Measurements from ENCODE around the gene BDH1. TPM values are rescaled to one million over a fixed set of nuclear protein-coding genes. Genes with fewer than 3 reads are reported as not detected.
"Not testable (repeated sequence)": the region's sequence is repeated elsewhere in the genome, so short reads cannot be mapped to it uniquely, and the experiment has no call there.

BDH1 gene
- total RNA-seq, 2 donors from 2014 or later = 2.3 to 9.1 TPM

DNA sequence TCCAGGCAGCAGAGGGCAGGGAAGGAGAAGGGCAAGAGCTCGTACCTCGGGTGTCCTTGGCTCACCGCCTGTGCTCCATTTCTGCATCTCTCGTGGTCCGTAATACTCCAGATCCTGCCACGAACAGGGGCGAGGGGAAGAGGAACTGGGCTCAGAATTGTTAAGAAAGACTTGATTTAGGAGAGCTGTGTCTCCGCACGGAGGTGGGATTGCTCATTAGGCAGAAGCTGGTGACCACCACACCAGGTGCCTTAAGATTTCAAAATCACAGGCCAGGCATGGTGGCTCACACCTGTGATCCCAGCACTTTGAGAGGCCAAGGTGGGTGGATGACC, 37.2 kb upstream of the BDH1 start:
- ATAC-seq = no peak
- WGBS, 2 donors = 83 to 86% methylated on average over 9 of the region's 9 CpGs
- intact Hi-C loops (cut with DNase I) = no loop called here
- H3K4me1 ChIP-seq = peaks cover 10% of the 10 kb centered on the region
- no peaks in the 10 kb centered on the region for H3K27me3 ChIP-seq
- no peak overlapping the region for H3K27ac ChIP-seq
- no peaks in the 10 kb centered on the region for H3K9me3 ChIP-seq
- no peaks in the 10 kb centered on the region for H3K36me3 ChIP-seq (replicated peaks in 1 of 2; ENCODE audit: insufficient read depth in 1 of 2, low read depth in 2 of 2)
- DNase-seq = no peak
- TF ChIP-seq CTCF (IDR thresholded peaks at IDR 0.05) (no peak), POLR2A (IDR thresholded peaks at IDR 0.05) (no peak)
- no peak overlapping the region for H3K4me3 ChIP-seq

- H3K27me3 ChIP-seq = no peaks in the 10 kb centered on the region
- ATAC-seq (no peak), DNase-seq (no peak)
- TF ChIP-seq POLR2A (IDR thresholded peaks at IDR 0.05) (no peak), CTCF (IDR thresholded peaks at IDR 0.05) (no peak)
- WGBS, 2 donors = 79 to 85% methylated on average over 18 of the region's 18 CpGs
- H3K36me3 ChIP-seq (replicated peaks in 1 of 2; ENCODE audit: insufficient read depth in 1 of 2, low read depth in 2 of 2) = no peaks in the 10 kb centered on the region
- H3K9me3 ChIP-seq = no peaks in the 10 kb centered on the region
- no peak overlapping the region for H3K27ac ChIP-seq
- intact Hi-C loops (cut with DNase I) = no loop called here
- H3K4me1 ChIP-seq = peaks cover 10% of the 10 kb centered on the region
- no peak overlapping the region for H3K4me3 ChIP-seq
Measured at GRCh38 chr3:197592361-197593045, 36.7 kb upstream of the BDH1 start.

DNA sequence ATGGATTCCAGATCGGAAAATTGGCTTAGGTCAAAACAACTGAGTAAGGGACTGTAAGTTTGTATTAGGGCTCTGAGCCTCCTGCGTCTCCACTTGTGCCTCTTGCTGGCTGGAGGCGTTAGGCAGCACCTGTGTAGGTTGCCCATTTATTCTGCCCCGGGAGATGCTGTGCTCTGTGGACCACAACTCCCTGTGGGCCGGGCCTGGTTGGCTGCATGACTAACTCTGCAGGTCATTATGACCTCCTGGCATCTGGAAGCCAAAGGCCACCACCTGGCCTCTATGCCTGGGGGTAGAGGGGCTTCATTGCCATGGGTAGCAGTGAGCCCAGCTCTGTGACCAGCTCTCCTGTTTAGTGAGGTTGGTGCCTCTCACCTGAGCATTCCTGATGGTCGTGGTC, 36.0 kb upstream of the BDH1 start:
- TF ChIP-seq CTCF (IDR thresholded peaks at IDR 0.05) = no peak
- TF ChIP-seq POLR2A (IDR thresholded peaks at IDR 0.05) = no peak
- Histone ChIP-seq H3K9me3 (no peaks in the 10 kb centered on the region), H3K4me1 (peaks cover 10% of the 10 kb centered on the region), H3K27me3 (no peaks in the 10 kb centered on the region), H3K27ac (no peak overlapping the region), H3K36me3 (replicated peaks in 1 of 2; ENCODE audit: insufficient read depth in 1 of 2, low read depth in 2 of 2) (no peaks in the 10 kb centered on the region), H3K4me3 (no peak overlapping the region)
- DNase-seq (no peak), ATAC-seq (no peak)
- intact Hi-C loops (cut with DNase I) = no loop called here
- 87 to 100% methylated on average over 2 to 6 of the region's 6 CpGs for WGBS, 2 donors

DNA sequence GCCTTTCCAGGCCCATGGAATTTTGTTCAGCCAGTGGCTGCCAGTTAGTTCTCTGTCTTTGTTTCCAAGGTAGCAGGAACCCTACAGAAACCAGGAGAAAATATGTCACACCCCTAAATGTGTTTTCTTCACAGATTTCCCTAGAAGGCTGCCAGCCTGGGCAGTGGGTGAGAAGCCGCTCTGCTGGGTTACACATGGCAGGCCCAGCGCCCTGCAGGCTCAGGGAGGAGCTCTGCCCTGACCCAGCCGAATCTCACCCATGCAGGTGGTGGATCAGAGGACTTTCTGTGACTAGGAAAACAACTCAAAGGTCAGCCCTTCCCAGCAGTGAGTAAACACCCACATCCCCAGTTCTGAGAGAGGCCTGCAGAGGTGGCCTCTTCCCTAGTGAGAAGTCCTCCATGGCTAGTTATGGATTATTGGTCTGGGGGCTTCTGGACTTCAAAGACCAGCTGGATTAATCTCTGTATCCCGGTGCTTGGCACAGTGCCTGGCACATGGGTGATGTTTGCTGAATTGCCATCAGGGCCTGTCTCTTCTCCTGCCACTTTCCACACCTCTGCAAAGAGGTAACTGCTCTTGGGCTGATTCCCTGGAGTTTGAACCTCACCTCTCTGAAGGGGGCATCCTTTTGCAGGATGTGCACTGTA, 34.7 kb upstream of the BDH1 start:
- Histone ChIP-seq H3K9me3 (no peaks in the 10 kb centered on the region), H3K36me3 (replicated peaks in 1 of 2; ENCODE audit: insufficient read depth in 1 of 2, low read depth in 2 of 2) (no peaks in the 10 kb centered on the region), H3K4me1 (peaks cover 10% of the 10 kb centered on the region), H3K27ac (peak overlapping the region in 3 of 4 donors; percentile 49 to 72 (median 58)), H3K4me3 (no peak overlapping the region), H3K27me3 (no peaks in the 10 kb centered on the region)
- intact Hi-C loops (cut with DNase I) = no loop called here
- DNase-seq = peak; percentile 46 to 75 (median 70)
- ATAC-seq = peak; percentile 82
- WGBS, 2 donors = 30 to 32% methylated on average over 3 to 4 of the region's 4 CpGs
- TF ChIP-seq CTCF (IDR thresholded peaks at IDR 0.05) = no peak
- TF ChIP-seq POLR2A (IDR thresholded peaks at IDR 0.05) = peak in 1 of 3 donors; percentile 11

- peaks cover 10% of the 10 kb centered on the region for H3K4me1 ChIP-seq
- no peaks in the 10 kb centered on the region for H3K9me3 ChIP-seq
- H3K4me3 ChIP-seq = no peak overlapping the region
- ATAC-seq = no peak
- DNase-seq = no peak
- H3K27ac ChIP-seq = no peak overlapping the region
- intact Hi-C loops (cut with DNase I) = no loop called here
- whole genome bisulfite sequencing, 2 donors = 87 to 91% methylated on average over 13 of the region's 13 CpGs
- TF ChIP-seq CTCF (IDR thresholded peaks at IDR 0.05) (no peak), POLR2A (IDR thresholded peaks at IDR 0.05) (no peak)
- no peaks in the 10 kb centered on the region for H3K27me3 ChIP-seq
- H3K36me3 ChIP-seq (replicated peaks in 1 of 2; ENCODE audit: insufficient read depth in 1 of 2, low read depth in 2 of 2) = no peaks in the 10 kb centered on the region
Measured at GRCh38 chr3:197589545-197589944, 33.8 kb upstream of the BDH1 start.

- H3K4me3 ChIP-seq; DNase-seq; H3K27me3 ChIP-seq; ATAC-seq; H3K36me3 ChIP-seq (replicated peaks in 1 of 2; ENCODE audit: insufficient read depth in 1 of 2, low read depth in 2 of 2); H3K9me3 ChIP-seq; H3K27ac ChIP-seq; intact Hi-C loops (cut with DNase I): not testable (repeated sequence)
- peaks cover 10% of the 10 kb centered on the region for H3K4me1 ChIP-seq
- WGBS, 2 donors = 80 to 86% methylated on average over 11 of the region's 11 CpGs
Measured at GRCh38 chr3:197586768-197587167, 31.0 kb upstream of the BDH1 start.
